ENCODE results near the gene GDF9. TPM values are rescaled to one million over a fixed set of nuclear protein-coding genes. Genes with fewer than 3 reads are reported as not detected.

The GDF9 gene
- total RNA-seq, 1 experiment from 2014 or later: 0.49 TPM

GRCh38 chr5:132821791-132822190 lies 44.5 kb downstream of the GDF9 start:
- no peaks in the 10 kb centered on the region for H3K9me3 ChIP-seq (ENCODE audit: control insufficient read depth in 1 of 2, insufficient read depth in 1 of 2, low read depth in 1 of 2, low read length in 2 of 2)
- ChIA-PET POLR2A (no interaction called here), RAD21 (ENCODE audit: low non-redundant PET in 1 of 2, low total read pairs in 2 of 2, uncharacterized antibody in 2 of 2, unreplicated experiment in 2 of 2) (no interaction called here), CTCF (interaction anchor here (0.7 to 3.9 kb wide), 3 partner anchors 12 to 295 kb away, joined by 3 to 69 read pairs (median 33); no protein-coding TSS in a partner anchor)
- no peak overlapping the region for H3K4me2 ChIP-seq (ENCODE audit: low read length)
- no peak overlapping the region for H3K4me3 ChIP-seq (replicated peaks in 1 of 2; ENCODE audit: low read depth in 1 of 2, low read length in 2 of 2)
- no peak overlapping the region for H3K9ac ChIP-seq (ENCODE audit: low read length)
- no peaks in the 10 kb centered on the region for H4K20me1 ChIP-seq (ENCODE audit: insufficient read depth)
- H3K79me2 ChIP-seq (ENCODE audit: insufficient read depth, low read length): no peaks in the 10 kb centered on the region
- DNase-seq (ENCODE audit: low read depth, low spot score): no peak
- TF ChIP-seq TCF7L2 (IDR thresholded peaks at IDR 0.05; ENCODE audit: borderline replicate concordance, extremely low read depth, insufficient read depth, insufficient read length) (no peak), CEBPB (IDR thresholded peaks at IDR 0.05; ENCODE audit: low read depth) (no peak), FOSL1 (IDR thresholded peaks at IDR 0.05; ENCODE audit: low read depth) (no peak), YY1 (IDR thresholded peaks at IDR 0.05; ENCODE audit: extremely low read depth, insufficient replicate concordance, low read depth, low read length) (no peak), POLR2A (IDR thresholded peaks at IDR 0.05; ENCODE audit: borderline replicate concordance, extremely low read depth, insufficient read depth, insufficient read length) (no peak), ELF1 (IDR thresholded peaks at IDR 0.05; ENCODE audit: borderline replicate concordance, low read depth) (no peak), RAD21 (IDR thresholded peaks at IDR 0.05; ENCODE audit: low read depth) (no peak), SIN3A (IDR thresholded peaks at IDR 0.05; ENCODE audit: low read depth) (no peak), CBX3 (IDR thresholded peaks at IDR 0.05; ENCODE audit: low read depth) (no peak)
- TF ChIP-seq, protein P1, sequence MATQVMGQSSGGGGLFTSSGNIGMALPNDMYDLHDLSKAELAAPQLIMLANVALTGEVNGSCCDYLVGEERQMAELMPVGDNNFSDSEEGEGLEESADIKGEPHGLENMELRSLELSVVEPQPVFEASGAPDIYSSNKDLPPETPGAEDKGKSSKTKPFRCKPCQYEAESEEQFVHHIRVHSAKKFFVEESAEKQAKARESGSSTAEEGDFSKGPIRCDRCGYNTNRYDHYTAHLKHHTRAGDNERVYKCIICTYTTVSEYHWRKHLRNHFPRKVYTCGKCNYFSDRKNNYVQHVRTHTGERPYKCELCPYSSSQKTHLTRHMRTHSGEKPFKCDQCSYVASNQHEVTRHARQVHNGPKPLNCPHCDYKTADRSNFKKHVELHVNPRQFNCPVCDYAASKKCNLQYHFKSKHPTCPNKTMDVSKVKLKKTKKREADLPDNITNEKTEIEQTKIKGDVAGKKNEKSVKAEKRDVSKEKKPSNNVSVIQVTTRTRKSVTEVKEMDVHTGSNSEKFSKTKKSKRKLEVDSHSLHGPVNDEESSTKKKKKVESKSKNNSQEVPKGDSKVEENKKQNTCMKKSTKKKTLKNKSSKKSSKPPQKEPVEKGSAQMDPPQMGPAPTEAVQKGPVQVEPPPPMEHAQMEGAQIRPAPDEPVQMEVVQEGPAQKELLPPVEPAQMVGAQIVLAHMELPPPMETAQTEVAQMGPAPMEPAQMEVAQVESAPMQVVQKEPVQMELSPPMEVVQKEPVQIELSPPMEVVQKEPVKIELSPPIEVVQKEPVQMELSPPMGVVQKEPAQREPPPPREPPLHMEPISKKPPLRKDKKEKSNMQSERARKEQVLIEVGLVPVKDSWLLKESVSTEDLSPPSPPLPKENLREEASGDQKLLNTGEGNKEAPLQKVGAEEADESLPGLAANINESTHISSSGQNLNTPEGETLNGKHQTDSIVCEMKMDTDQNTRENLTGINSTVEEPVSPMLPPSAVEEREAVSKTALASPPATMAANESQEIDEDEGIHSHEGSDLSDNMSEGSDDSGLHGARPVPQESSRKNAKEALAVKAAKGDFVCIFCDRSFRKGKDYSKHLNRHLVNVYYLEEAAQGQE (IDR thresholded peaks at IDR 0.05; ENCODE audit: low read depth): no peak
- no peak overlapping the region for H2AFZ ChIP-seq (ENCODE audit: low read depth, low read length, poor library complexity, severe bottlenecking)
- peaks cover 0 to 11% of the 10 kb centered on the region in 2 experiments; a peak in 1 of 4 replicates for H3K4me1 ChIP-seq (ENCODE audit: control insufficient read depth in 1 of 2, insufficient read depth in 2 of 2, low read length in 2 of 2)
- no peaks in the 10 kb centered on the region for H3K27me3 ChIP-seq (ENCODE audit: insufficient read depth, low read length)
- no peaks in the 10 kb centered on the region for H3K36me3 ChIP-seq (ENCODE audit: control insufficient read depth in 1 of 2, insufficient read depth in 2 of 2, low read length in 2 of 2)
- intact Hi-C loops (cut with micrococcal nuclease): loop anchor here (2.0 kb wide), 2 partner anchors 69 to 435 kb away; no protein-coding TSS in a partner anchor
- no peaks in the 10 kb centered on the region for H3K9me2 ChIP-seq (ENCODE audit: insufficient read depth)
- no peak overlapping the region for H3K27ac ChIP-seq (ENCODE audit: low read depth, low read length)
- BruUV-seq (replicated peaks): no TSS peak
- no peak for ATAC-seq

Measured in HCT116 (cell line).